GM12892 (cell line): ENCODE data around the gene DAB2.

Experiments
- POLR2A ChIP-seq: IDR thresholded peaks from 2 replicates; pipeline ENCODE4 v1.6.1; 2011; ENCODE audit warnings: low read depth, low read length, control low read depth
- POLR2AphosphoS5 ChIP-seq: IDR thresholded peaks from 2 replicates; pipeline ENCODE4 v1.6.1; 2011; ENCODE audit warnings: low read depth, low read length, control low read depth

DNA sequence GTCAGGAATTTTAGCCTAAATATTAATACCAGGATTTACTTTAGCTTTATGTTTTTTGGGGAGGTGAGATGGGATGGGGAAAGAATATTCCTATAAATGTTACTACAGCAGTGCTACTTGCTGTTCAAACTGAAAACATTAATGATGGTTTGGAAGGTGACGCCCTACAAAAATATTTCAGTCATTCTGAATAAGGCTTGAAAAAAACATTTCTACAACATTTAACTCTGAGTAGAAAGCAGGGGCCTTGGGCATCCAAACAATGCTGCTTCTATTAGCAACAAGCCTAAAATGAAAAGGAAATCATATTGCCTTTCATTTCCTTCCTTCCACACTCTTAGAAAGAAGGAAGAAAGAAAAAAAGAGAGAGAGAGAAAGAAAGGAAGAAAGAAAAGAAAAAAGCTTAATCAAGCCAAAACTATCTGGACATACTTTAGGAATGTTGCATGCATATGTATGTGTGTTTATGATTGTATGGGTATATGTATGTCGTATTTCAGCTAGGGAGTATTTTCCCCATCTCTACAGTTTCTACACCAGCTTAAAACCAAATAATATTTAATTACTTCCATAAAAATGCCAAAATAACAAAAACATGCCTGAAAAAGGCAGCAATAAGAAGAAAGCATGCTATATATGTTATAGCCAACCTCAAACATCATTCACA is 16.3 kb upstream of the DAB2 start:
- TF ChIP-seq POLR2AphosphoS5 (no peak), POLR2A (no peak)
